ENCODE measurements around the gene KHK.

DNA sequence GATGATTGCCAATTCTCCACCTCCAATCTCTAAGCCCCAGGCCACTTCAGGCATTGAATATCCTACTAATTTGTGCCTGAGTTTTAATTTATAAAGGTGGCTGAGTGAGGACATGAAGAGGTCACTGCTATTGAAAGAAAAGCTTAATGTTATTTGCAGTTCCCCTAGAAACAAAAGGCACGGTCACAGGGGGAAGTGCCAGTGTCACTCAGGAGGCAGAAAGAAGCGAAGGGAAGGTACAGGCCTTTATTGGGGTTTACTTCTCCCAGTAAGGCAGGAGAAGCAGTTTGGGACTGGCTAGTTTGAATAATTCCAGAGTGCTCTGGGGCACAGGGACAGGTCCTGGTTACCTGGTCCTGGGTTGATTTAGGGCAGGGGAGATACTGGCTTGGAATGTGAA is 35.3 kb downstream of the KHK start:
- TF ChIP-seq, protein P1, sequence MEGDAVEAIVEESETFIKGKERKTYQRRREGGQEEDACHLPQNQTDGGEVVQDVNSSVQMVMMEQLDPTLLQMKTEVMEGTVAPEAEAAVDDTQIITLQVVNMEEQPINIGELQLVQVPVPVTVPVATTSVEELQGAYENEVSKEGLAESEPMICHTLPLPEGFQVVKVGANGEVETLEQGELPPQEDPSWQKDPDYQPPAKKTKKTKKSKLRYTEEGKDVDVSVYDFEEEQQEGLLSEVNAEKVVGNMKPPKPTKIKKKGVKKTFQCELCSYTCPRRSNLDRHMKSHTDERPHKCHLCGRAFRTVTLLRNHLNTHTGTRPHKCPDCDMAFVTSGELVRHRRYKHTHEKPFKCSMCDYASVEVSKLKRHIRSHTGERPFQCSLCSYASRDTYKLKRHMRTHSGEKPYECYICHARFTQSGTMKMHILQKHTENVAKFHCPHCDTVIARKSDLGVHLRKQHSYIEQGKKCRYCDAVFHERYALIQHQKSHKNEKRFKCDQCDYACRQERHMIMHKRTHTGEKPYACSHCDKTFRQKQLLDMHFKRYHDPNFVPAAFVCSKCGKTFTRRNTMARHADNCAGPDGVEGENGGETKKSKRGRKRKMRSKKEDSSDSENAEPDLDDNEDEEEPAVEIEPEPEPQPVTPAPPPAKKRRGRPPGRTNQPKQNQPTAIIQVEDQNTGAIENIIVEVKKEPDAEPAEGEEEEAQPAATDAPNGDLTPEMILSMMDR (conservative IDR thresholded peaks at IDR 0.05), result no peak
- no peak for TF ChIP-seq ZFX (IDR thresholded peaks at IDR 0.05)

All from C4-2B (cell line).